Kidney epithelial cell (primary cell): ENCODE results near the gene KCTD10. TPM values are rescaled to one million over a fixed set of nuclear protein-coding genes. Genes with fewer than 3 reads are reported as not detected.

ENCODE experiments used
- DNase-seq: peaks from one replicate; pipeline ENCODE4 v3.0.0-alpha.2; 2010; ENCODE audit warnings: low read depth
- H3K27me3 ChIP-seq: 2 replicates; pipeline ENCODE4 v1.6.0; 2011; ENCODE audit warnings: low read length; ENCODE audit not compliant: control insufficient read depth, insufficient read depth
- H3K36me3 ChIP-seq: 2 replicates; pipeline ENCODE4 v1.5.1; 2011; ENCODE audit warnings: low read length; ENCODE audit not compliant: control insufficient read depth, insufficient read depth
- H3K4me3 ChIP-seq: 2 replicates; pipeline ENCODE4 v1.5.1; 2011; ENCODE audit warnings: low read depth, mild to moderate bottlenecking, control low read depth, low read length
- total RNA-seq: library from RNA; depleted of rRNA; stranded (reverse); fragments of >200 nt; gene quantifications from 2 replicates; pipeline ENCODE4 v1.2.3, GENCODE V29; 2015
- TF ChIP-seq, protein P1 (sequence below): IDR thresholded peaks from 2 replicates; pipeline ENCODE4 v1.5.1; 2011; ENCODE audit warnings: mild to moderate bottlenecking, moderate library complexity, low read length, control low read depth, inconsistent platforms; ENCODE audit not compliant: insufficient read depth, poor library complexity, severe bottlenecking

The KCTD10 gene
- 37.9 and 52.1 TPM in 2 replicates for total RNA-seq

DNA sequence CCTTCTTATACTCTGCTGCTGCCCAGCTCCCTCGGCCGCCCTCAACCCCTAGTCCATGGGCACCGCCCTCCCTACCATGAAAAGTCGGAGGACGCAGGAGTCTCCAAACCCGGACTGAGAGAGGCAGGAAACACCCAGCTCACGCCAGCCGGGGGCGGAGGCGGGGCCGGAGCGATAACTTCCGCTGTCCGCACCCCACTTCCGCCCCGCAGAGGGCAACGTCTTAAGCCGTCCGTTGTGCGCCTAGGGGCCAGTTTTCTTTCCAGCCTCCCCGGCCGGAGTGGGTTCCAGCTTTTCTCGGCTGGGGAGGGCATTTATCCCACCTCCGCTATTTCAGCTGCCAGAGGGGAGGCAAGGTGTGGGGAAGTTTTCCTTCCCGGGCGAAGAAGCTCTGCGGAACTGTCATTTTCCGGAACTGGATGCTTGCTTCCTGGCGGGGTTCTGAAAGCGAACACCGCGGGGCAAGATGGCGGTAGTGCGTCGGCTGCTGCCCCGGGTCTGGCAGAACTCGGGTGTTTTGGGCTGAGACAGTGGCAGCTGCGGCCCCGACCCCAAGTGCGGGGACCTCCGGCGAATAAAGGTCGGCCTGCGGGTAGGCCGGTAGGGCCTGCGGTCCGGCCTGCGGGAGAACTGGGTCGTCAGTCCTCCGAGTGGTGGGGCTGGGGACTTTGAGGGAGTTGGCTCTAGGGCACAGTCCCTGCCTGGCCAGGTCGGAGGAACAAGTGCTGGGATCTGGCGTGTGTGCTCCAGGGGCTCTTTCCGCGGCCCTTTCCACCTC, at the start of gene KCTD10, which contains the start of gene UBE3B:
KCTD10 (minus strand) TSS at position 116 of the 778 bp plus-strand sequence; CDS start at position 78, 38 bp downstream.
UBE3B (plus strand) TSS at position 450 of the 778 bp plus-strand sequence. CDS start 5,918 bp downstream, outside the sequence.
- DNase-seq = peak; percentile 52
- Histone ChIP-seq H3K27me3 (no peaks in the 10 kb centered on the region), H3K4me3 (peak within 1 kb of the TSS; percentile 69), H3K36me3 (no peaks in the 10 kb centered on the region)
- TF ChIP-seq, protein P1, sequence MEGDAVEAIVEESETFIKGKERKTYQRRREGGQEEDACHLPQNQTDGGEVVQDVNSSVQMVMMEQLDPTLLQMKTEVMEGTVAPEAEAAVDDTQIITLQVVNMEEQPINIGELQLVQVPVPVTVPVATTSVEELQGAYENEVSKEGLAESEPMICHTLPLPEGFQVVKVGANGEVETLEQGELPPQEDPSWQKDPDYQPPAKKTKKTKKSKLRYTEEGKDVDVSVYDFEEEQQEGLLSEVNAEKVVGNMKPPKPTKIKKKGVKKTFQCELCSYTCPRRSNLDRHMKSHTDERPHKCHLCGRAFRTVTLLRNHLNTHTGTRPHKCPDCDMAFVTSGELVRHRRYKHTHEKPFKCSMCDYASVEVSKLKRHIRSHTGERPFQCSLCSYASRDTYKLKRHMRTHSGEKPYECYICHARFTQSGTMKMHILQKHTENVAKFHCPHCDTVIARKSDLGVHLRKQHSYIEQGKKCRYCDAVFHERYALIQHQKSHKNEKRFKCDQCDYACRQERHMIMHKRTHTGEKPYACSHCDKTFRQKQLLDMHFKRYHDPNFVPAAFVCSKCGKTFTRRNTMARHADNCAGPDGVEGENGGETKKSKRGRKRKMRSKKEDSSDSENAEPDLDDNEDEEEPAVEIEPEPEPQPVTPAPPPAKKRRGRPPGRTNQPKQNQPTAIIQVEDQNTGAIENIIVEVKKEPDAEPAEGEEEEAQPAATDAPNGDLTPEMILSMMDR = no peak

DNA sequence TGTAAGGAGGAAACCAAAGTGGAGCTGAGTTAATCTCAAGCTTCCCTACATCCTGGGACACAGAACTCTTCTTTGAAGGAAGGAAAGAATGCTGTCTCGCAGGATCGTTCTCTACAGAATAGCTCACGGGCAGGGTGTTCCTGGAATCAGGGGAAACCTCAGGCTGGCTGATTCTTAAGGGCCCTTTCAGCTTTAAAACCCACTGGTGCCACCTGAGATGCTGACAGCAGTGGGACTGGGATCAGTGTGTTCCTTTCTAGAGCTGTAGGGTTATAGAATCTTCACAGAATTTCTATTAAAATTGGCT, 48.1 kb upstream of the KCTD10 start:
- no peak for DNase-seq

GRCh38 chr12:109524466-109525278, 47.6 kb upstream of the KCTD10 start:
- TF ChIP-seq, protein P1 = no peak
- no peak overlapping the region for H3K4me3 ChIP-seq
- no peaks in the 10 kb centered on the region for H3K27me3 ChIP-seq
- no peak for DNase-seq
- peaks cover 1% of the 10 kb centered on the region for H3K36me3 ChIP-seq

More for the DNA sequence above, 48.1 kb upstream of the KCTD10 start:
- no peaks in the 10 kb centered on the region for H3K36me3 ChIP-seq
- no peaks in the 10 kb centered on the region for H3K27me3 ChIP-seq
- no peak overlapping the region for H3K4me3 ChIP-seq
- TF ChIP-seq, protein P1 = no peak

DNA sequence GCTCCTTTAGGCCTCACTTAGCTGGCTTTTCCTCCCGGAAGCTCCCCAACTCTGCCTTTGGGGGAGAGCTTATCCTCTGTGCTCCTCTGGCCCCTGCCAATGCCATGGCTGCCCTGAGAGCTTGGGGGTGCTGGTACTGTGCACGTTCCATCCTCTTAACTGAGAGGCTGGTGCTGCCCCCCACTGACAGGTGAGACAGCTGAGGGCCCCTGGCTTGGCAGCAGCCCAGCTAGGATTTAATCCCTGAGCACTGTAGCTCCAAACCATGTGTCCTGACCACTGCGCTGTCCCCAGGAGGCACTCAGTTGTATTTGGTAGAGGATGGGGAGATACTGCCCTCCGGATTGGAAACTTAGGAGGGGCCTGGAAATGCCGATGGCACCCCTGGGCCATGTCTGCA, 46.4 kb upstream of the KCTD10 start:
- TF ChIP-seq, protein P1 = no peak
- H3K36me3 ChIP-seq = peaks cover 1% of the 10 kb centered on the region
- no peaks in the 10 kb centered on the region for H3K27me3 ChIP-seq
- no peak overlapping the region for H3K4me3 ChIP-seq
- DNase-seq = no peak

DNA sequence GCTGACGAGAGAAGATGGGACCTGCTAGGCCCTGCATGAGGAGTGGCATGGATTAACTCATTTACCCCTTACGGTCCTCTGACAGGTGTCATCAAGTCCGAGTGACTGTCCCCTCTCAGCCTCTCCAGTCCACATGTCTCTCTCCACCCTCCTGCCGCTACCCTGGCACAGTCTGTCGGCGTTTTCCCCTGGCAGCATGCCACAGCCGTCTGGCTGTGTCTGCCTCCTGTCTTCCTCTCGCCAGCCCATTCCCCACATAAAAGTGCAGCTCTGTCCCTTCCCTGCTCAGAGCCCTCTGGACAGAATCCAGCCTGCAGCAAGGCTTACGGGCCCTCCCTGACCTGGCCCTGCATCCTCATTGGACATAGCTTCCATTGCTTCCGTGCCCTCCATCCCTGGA, 46.0 kb upstream of the KCTD10 start:
- Histone ChIP-seq H3K4me3 (no peak overlapping the region), H3K27me3 (no peaks in the 10 kb centered on the region), H3K36me3 (peaks cover 1% of the 10 kb centered on the region)
- DNase-seq = no peak
- TF ChIP-seq, protein P1 = no peak
